KG1 (cell line): ENCODE results near the gene RPTOR.

ENCODE experiments used
- DNase-seq: peaks from one replicate; lab custom pipeline; 2025; lab: John Stamatoyannopoulos, UW

RPTOR gene

GRCh38 chr17:80878876-80879722 lies 334.5 kb downstream of the RPTOR start:
- no peak for DNase-seq

GRCh38 chr17:80879723-80880647 lies 335.3 kb downstream of the RPTOR start:
- no peak for DNase-seq

- DNase-seq = no peak
Measured at GRCh38 chr17:80880648-80880985, 336.0 kb downstream of the RPTOR start.

- no peak for DNase-seq
Measured at GRCh38 chr17:80881306-80881705, 336.7 kb downstream of the RPTOR start.

GRCh38 chr17:80882323-80882722 lies 337.7 kb downstream of the RPTOR start:
- DNase-seq = no peak

- no peak for DNase-seq
Measured at GRCh38 chr17:80882926-80883685, 338.5 kb downstream of the RPTOR start.

GRCh38 chr17:80883831-80884735 lies 339.4 kb downstream of the RPTOR start:
- no peak for DNase-seq

- DNase-seq = no peak
Measured at GRCh38 chr17:80884811-80885210, 340.2 kb downstream of the RPTOR start.

GRCh38 chr17:80885947-80886582 lies 341.4 kb downstream of the RPTOR start:
- DNase-seq = no peak

GRCh38 chr17:80886641-80887573 lies 342.3 kb downstream of the RPTOR start:
- no peak for DNase-seq

GRCh38 chr17:80887639-80888175 lies 343.1 kb downstream of the RPTOR start:
- no peak for DNase-seq

- no peak for DNase-seq
Measured at GRCh38 chr17:80888276-80889160, 343.9 kb downstream of the RPTOR start.

GRCh38 chr17:80889231-80890195 lies 344.9 kb downstream of the RPTOR start:
- no peak for DNase-seq

- no peak for DNase-seq
Measured at GRCh38 chr17:80890196-80890920, 345.7 kb downstream of the RPTOR start.

- no peak for DNase-seq
Measured at GRCh38 chr17:80890921-80891396, 346.3 kb downstream of the RPTOR start.

GRCh38 chr17:80891397-80892018 lies 346.9 kb downstream of the RPTOR start:
- DNase-seq = peak; percentile 19
